RWPE2 (cell line): ENCODE measurements around the gene ADAMTS5.

Experiments used
- ATAC-seq: fragments of 200-7000 bp; cut with Tn5 transposase; 3 replicates; pipeline ENCODE4 v1.9.1; 2021; ENCODE audit warnings: low read depth
- DNase-seq: peaks from one replicate; pipeline ENCODE4 v3.0.0-alpha.2; 2020; ENCODE audit warnings: low spot score
- H3K27ac ChIP-seq: fragments of 450-650 bp; 2 replicates; pipeline ENCODE4 v1.5.1; 2017; ENCODE audit warnings: mild to moderate bottlenecking; ENCODE audit not compliant: poor library complexity, severe bottlenecking
- H3K27me3 ChIP-seq: fragments of 250-450 bp; sonication (Bioruptor Pico); 2 replicates; pipeline ENCODE4 v1.5.1; 2021; ENCODE audit warnings: mild to moderate bottlenecking, moderate library complexity; ENCODE audit not compliant: insufficient read depth, poor library complexity, severe bottlenecking
- H3K36me3 ChIP-seq: fragments of 250-450 bp; sonication (Bioruptor Pico); 2 replicates; pipeline ENCODE4 v1.5.1; 2020; ENCODE audit warnings: low read depth, mild to moderate bottlenecking, moderate library complexity
- H3K4me1 ChIP-seq: fragments of 250-450 bp; sonication (Bioruptor Pico); 2 replicates; pipeline ENCODE4 v1.5.1; 2021; ENCODE audit warnings: mild to moderate bottlenecking, moderate library complexity; ENCODE audit not compliant: insufficient read depth, poor library complexity, severe bottlenecking
- H3K4me3 ChIP-seq: fragments of 250-450 bp; sonication (Bioruptor Pico); 2 replicates; pipeline ENCODE4 v1.5.1; 2021; ENCODE audit warnings: mild to moderate bottlenecking, moderate library complexity; ENCODE audit not compliant: severe bottlenecking
- H3K9me3 ChIP-seq: fragments of 250-450 bp; sonication (Bioruptor Pico); 2 replicates; pipeline ENCODE4 v1.5.1; 2021; ENCODE audit warnings: mild to moderate bottlenecking, moderate library complexity; ENCODE audit not compliant: severe bottlenecking
- TF ChIP-seq, protein P1 (sequence below): fragments of 450-650 bp; IDR thresholded peaks from one replicate; pipeline ENCODE4 v1.5.1; 2017; ENCODE audit warnings: mild to moderate bottlenecking, moderate library complexity; ENCODE audit not compliant: poor library complexity, severe bottlenecking

The ADAMTS5 gene

DNA sequence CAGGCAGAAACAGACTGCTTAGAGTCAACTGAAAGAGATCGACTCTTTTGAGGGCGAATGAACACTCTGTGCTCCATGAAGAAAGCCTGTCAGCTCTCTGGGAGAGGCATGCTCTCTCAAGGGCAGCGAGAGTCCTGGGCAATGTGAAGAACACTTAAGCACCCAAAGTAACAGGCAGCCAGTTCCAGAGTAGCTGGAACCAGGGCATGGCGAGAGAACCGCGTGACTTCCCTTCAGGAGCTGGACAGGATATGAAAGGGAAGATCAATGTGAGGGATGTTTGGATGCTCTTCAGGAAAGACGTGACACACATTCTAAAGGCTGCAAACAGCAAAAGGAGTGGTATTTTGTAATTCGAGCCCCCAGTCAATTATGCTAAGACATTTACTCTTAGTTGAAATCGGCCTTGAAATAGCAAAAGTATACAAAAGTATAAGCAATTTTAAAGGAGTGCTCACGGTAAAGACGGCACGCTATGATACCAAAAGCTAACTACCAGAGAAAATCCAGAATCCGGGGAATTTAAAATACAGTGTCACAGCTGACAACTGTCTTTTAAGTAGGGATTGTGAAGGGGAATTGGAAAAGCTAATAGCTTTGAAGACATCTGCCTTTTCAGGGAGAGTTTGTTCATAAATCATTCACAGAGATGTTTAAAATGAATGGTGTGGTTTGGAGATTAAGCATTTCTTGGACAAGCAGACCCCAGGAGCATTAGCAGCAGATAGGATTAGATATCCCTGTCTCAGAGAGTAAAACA lies 20.8 kb downstream of the ADAMTS5 start:
- H3K27ac ChIP-seq = no peak overlapping the region

GRCh38 chr21:26943921-26944320 lies 23.0 kb downstream of the ADAMTS5 start:
- H3K4me1 ChIP-seq = no peaks in the 10 kb centered on the region
- no peak overlapping the region for H3K27ac ChIP-seq
- peaks cover 3% of the 10 kb centered on the region for H3K27me3 ChIP-seq
- H3K4me3 ChIP-seq = no peak overlapping the region
- TF ChIP-seq, protein P1, sequence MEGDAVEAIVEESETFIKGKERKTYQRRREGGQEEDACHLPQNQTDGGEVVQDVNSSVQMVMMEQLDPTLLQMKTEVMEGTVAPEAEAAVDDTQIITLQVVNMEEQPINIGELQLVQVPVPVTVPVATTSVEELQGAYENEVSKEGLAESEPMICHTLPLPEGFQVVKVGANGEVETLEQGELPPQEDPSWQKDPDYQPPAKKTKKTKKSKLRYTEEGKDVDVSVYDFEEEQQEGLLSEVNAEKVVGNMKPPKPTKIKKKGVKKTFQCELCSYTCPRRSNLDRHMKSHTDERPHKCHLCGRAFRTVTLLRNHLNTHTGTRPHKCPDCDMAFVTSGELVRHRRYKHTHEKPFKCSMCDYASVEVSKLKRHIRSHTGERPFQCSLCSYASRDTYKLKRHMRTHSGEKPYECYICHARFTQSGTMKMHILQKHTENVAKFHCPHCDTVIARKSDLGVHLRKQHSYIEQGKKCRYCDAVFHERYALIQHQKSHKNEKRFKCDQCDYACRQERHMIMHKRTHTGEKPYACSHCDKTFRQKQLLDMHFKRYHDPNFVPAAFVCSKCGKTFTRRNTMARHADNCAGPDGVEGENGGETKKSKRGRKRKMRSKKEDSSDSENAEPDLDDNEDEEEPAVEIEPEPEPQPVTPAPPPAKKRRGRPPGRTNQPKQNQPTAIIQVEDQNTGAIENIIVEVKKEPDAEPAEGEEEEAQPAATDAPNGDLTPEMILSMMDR = no peak
- DNase-seq (no peak), ATAC-seq (no peak)
- H3K9me3 ChIP-seq = no peaks in the 10 kb centered on the region
- H3K36me3 ChIP-seq = no peaks in the 10 kb centered on the region

More for the DNA sequence above, 20.8 kb downstream of the ADAMTS5 start:
- Histone ChIP-seq H3K36me3 (no peaks in the 10 kb centered on the region), H3K4me1 (no peaks in the 10 kb centered on the region), H3K9me3 (no peaks in the 10 kb centered on the region), H3K27me3 (peaks cover 3% of the 10 kb centered on the region), H3K4me3 (no peak overlapping the region)
- TF ChIP-seq, protein P1 = no peak
- no peak for ATAC-seq
- DNase-seq = no peak

- Histone ChIP-seq H3K27me3 (no peaks in the 10 kb centered on the region), H3K36me3 (no peaks in the 10 kb centered on the region), H3K27ac (no peak overlapping the region), H3K9me3 (no peaks in the 10 kb centered on the region), H3K4me3 (no peak overlapping the region), H3K4me1 (no peaks in the 10 kb centered on the region)
- no peak for DNase-seq
- TF ChIP-seq, protein P1 = no peak
- no peak for ATAC-seq
Measured at GRCh38 chr21:26941421-26941820, 25.5 kb downstream of the ADAMTS5 start.

DNA sequence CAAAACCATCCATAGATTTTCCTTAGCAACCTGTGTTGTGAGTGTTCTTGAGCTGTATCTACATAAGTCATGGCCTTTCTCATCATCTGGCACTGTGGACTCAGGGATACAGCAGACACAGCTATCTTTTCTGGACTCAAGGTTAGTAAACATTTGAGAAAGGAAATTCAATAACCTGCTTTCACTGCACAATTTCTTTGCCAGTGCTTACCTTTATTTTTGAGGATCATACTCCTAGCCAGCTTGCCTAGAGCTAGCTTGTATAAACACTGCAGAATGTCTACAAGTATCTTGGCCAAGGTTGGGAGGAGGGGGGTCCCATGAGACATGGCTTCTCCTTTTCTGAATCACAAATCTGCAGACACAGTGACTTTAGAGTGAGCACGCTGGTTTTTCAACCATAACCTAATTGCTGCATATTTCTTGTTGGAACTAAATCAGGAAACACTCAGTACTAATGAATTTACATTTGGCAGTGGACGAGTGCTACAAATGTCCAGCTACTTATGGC lies 27.2 kb downstream of the ADAMTS5 start:
- no peaks in the 10 kb centered on the region for H3K36me3 ChIP-seq
- DNase-seq (no peak), ATAC-seq (no peak)

GRCh38 chr21:26936641-26937040 lies 30.2 kb downstream of the ADAMTS5 start:
- no peak for DNase-seq
- H3K27me3 ChIP-seq = no peaks in the 10 kb centered on the region
- no peak overlapping the region for H3K27ac ChIP-seq
- no peak for ATAC-seq
- no peaks in the 10 kb centered on the region for H3K9me3 ChIP-seq
- TF ChIP-seq, protein P1 = no peak
- no peak overlapping the region for H3K4me3 ChIP-seq
- no peaks in the 10 kb centered on the region for H3K4me1 ChIP-seq
- H3K36me3 ChIP-seq = no peaks in the 10 kb centered on the region

More for the DNA sequence above, 27.2 kb downstream of the ADAMTS5 start:
- H3K27ac ChIP-seq = no peak overlapping the region
- H3K4me3 ChIP-seq = no peak overlapping the region
- H3K27me3 ChIP-seq = no peaks in the 10 kb centered on the region
- no peaks in the 10 kb centered on the region for H3K4me1 ChIP-seq
- TF ChIP-seq, protein P1 = no peak
- H3K9me3 ChIP-seq = no peaks in the 10 kb centered on the region
